Measurements from ENCODE around the gene HDDC3.

- TF ChIP-seq CTCF (IDR thresholded peaks at IDR 0.05; ENCODE audit: insufficient read depth, low read length) (no peak), POLR2AphosphoS5 (IDR thresholded peaks at IDR 0.05; ENCODE audit: low read depth) (no peak), GABPA (IDR thresholded peaks at IDR 0.05; ENCODE audit: low read depth) (no peak)
Measured at GRCh38 chr15:90974216-90974615, 41.9 kb upstream of the HDDC3 start.

Measured in HL-60 (cell line).